Measurements from ENCODE around the gene PVALEF. TPM values are rescaled to one million over a fixed set of nuclear protein-coding genes. Genes with fewer than 3 reads are reported as not detected.

Gene PVALEF
- total and polyA plus RNA-seq, 2 of the 13 experiments (the other 11 are each of a cell fraction or from before 2014, with no cell fraction given): 0.18 TPM

- TF ChIP-seq THAP7 (CRISPR knock-in tag; IDR thresholded peaks at IDR 0.05): no peak
- TF ChIP-seq NR2F1 (CRISPR knock-in tag; IDR thresholded peaks at IDR 0.05): no peak
- peak; percentile 86 for TF ChIP-seq ZNF280B (CRISPR knock-in tag; IDR thresholded peaks at IDR 0.05; ENCODE audit: borderline replicate concordance)
- TF ChIP-seq MXI1 (IDR thresholded peaks at IDR 0.05; ENCODE audit: borderline replicate concordance, low read depth, low read length): peak; percentile 50; the same call in 1 of the 3 replicates
- 0 out of 2 replicates have a peak, but pooled peaks have one; percentile 3 for TF ChIP-seq ZNF644 (CRISPR knock-in tag; IDR thresholded peaks at IDR 0.05; ENCODE audit: low read depth)
- TF ChIP-seq ZNF547 (CRISPR knock-in tag; IDR thresholded peaks at IDR 0.05): peak; percentile 85; the same call in 1 of the 2 replicates
- no peak for TF ChIP-seq PHF5A (CRISPR knock-in tag; IDR thresholded peaks at IDR 0.05; ENCODE audit: low read depth, unreplicated experiment)
- no peak for TF ChIP-seq ZKSCAN1 (IDR thresholded peaks at IDR 0.05; ENCODE audit: low read length)
- TF ChIP-seq ZMYM3 (CRISPR knock-in tag; IDR thresholded peaks at IDR 0.05): peak; percentile 86; the same call in 1 of the 2 replicates
- TF ChIP-seq PITX1 (CRISPR knock-in tag; IDR thresholded peaks at IDR 0.05): peak; percentile 71; the same call in 1 of the 2 replicates
- no peak for TF ChIP-seq NFE2L2 (IDR thresholded peaks at IDR 0.05; ENCODE audit: low read length)
- TF ChIP-seq TARDBP (CRISPR knock-in tag; IDR thresholded peaks at IDR 0.05): peak; percentile 53
- no peak for TF ChIP-seq ZBTB1 (CRISPR knock-in tag; IDR thresholded peaks at IDR 0.05; ENCODE audit: borderline replicate concordance)
- peak; percentile 90 for TF ChIP-seq CSRNP1 (CRISPR knock-in tag; IDR thresholded peaks at IDR 0.05)
- no peak for TF ChIP-seq EHMT2 (IDR thresholded peaks at IDR 0.05; ENCODE audit: borderline replicate concordance, low read depth, low read length)
- TF ChIP-seq HNRNPLL (IDR thresholded peaks at IDR 0.05; ENCODE audit: low read depth, low read length, poor library complexity, severe bottlenecking): peak; percentile 81
- no peak for TF ChIP-seq SOX6 (IDR thresholded peaks at IDR 0.05)
- peak; percentile 37 for TF ChIP-seq SOX6 (CRISPR knock-in tag; IDR thresholded peaks at IDR 0.05)
- 0 out of 2 replicates have a peak, but pooled peaks have one; percentile 34 for TF ChIP-seq SNAPC2 (CRISPR knock-in tag; IDR thresholded peaks at IDR 0.05)
- TF ChIP-seq ZNF678 (CRISPR knock-in tag; IDR thresholded peaks at IDR 0.05): 0 out of 2 replicates have a peak, but pooled peaks have one; percentile 30
- peak; percentile 43; the same call in 1 of the 2 replicates for TF ChIP-seq ZFP37 (CRISPR knock-in tag; IDR thresholded peaks at IDR 0.05; ENCODE audit: borderline replicate concordance)
- TF ChIP-seq CEBPG (CRISPR knock-in tag; IDR thresholded peaks at IDR 0.05): no peak
- TF ChIP-seq SAP130 (CRISPR knock-in tag; IDR thresholded peaks at IDR 0.05; ENCODE audit: low read depth): peak; percentile 75
- no peak for TF ChIP-seq NR3C1 (CRISPR knock-in tag; IDR thresholded peaks at IDR 0.05)
- peak; percentile 59; the same call in 1 of the 2 replicates for TF ChIP-seq ZBTB7A (CRISPR knock-in tag; IDR thresholded peaks at IDR 0.05)
Measured at GRCh38 chr17:81165246-81166032, at the start of gene PVALEF (continued).
